ENCODE measurements around the gene PFKM.

PFKM gene

GRCh38 chr12:48182631-48183030, 63.5 kb downstream of the PFKM start:
- peaks cover 31% of the 10 kb centered on the region for H3K27me3 ChIP-seq (ENCODE audit: insufficient read depth, low read length)
- no peak overlapping the region for H3K23ac ChIP-seq (ENCODE audit: low read length)
- no peak overlapping the region for H2AK5ac ChIP-seq (ENCODE audit: low read length)
- no peaks in the 10 kb centered on the region for H3K79me2 ChIP-seq (ENCODE audit: control insufficient read depth, insufficient read depth, low read length, poor library complexity)
- no peak for DNase-seq
- H2BK12ac ChIP-seq (ENCODE audit: low read length), result no peak overlapping the region
- H4K8ac ChIP-seq (ENCODE audit: low read depth, low read length), result no peak overlapping the region
- no peak overlapping the region for H2BK120ac ChIP-seq (ENCODE audit: insufficient read depth, low read length, poor library complexity)
- peaks cover 4 to 11% of the 10 kb centered on the region in 2 experiments for H3K4me1 ChIP-seq (ENCODE audit: control insufficient read depth in 1 of 2, insufficient read depth in 2 of 2, low read length in 2 of 2)
- H3K9ac ChIP-seq (ENCODE audit: low read length), result no peak overlapping the region
- no peak overlapping the region for H3K18ac ChIP-seq (ENCODE audit: low read length)
- H3K79me1 ChIP-seq (ENCODE audit: low read length), result no peaks in the 10 kb centered on the region
- H2BK5ac ChIP-seq (ENCODE audit: low read depth, low read length, poor library complexity), result no peak overlapping the region
- WGBS (ENCODE audit: extremely low coverage, insufficient coverage, insufficient read length), result no CpG with 5 or more reads among the region's 7 CpGs
- H3K4me2 ChIP-seq (ENCODE audit: low read length), result peak overlapping the region; percentile 80
- H4K91ac ChIP-seq (ENCODE audit: low read depth, low read length), result no peak overlapping the region
- no peak overlapping the region for H3K14ac ChIP-seq (ENCODE audit: low read length)
- H3K27ac ChIP-seq (ENCODE audit: low read depth, low read length), result no peak overlapping the region
- no peak overlapping the region for H3K4me3 ChIP-seq (ENCODE audit: low read depth, low read length)
- H2AFZ ChIP-seq (ENCODE audit: insufficient read depth, low read length, poor library complexity), result no peak overlapping the region
- no peaks in the 10 kb centered on the region for H3K36me3 ChIP-seq (ENCODE audit: control insufficient read depth in 1 of 2, insufficient read depth in 2 of 2, low read length in 2 of 2)
- no peak overlapping the region for H3K4ac ChIP-seq (ENCODE audit: low read depth, low read length)
- no peaks in the 10 kb centered on the region for H3K9me3 ChIP-seq (ENCODE audit: insufficient read depth, low read depth, low read length)
- H4K12ac ChIP-seq (ENCODE audit: low read depth, low read length), result no peak overlapping the region

- no peaks in the 10 kb centered on the region for H3K79me2 ChIP-seq (ENCODE audit: control insufficient read depth, insufficient read depth, low read length, poor library complexity)
- no peak within 1 kb of the TSS for H3K4ac ChIP-seq (ENCODE audit: low read depth, low read length)
- H3K27me3 ChIP-seq (ENCODE audit: insufficient read depth, low read length), result peaks cover 31% of the 10 kb centered on the region
- peak within 1 kb of the TSS; percentile 21 for H2BK12ac ChIP-seq (ENCODE audit: low read length)
- H3K23ac ChIP-seq (ENCODE audit: low read length), result no peak within 1 kb of the TSS
- H4K8ac ChIP-seq (ENCODE audit: low read depth, low read length), result peak within 1 kb of the TSS; percentile 43
- no peak within 1 kb of the TSS for H3K9ac ChIP-seq (ENCODE audit: low read length)
- H2AFZ ChIP-seq (ENCODE audit: insufficient read depth, low read length, poor library complexity), result peak within 1 kb of the TSS; percentile 78
- no peaks in the 10 kb centered on the region for H3K36me3 ChIP-seq (ENCODE audit: control insufficient read depth in 1 of 2, insufficient read depth in 2 of 2, low read length in 2 of 2)
- no peak within 1 kb of the TSS for H2AK5ac ChIP-seq (ENCODE audit: low read length)
- no peak within 1 kb of the TSS for H3K27ac ChIP-seq (ENCODE audit: low read depth, low read length)
- H4K12ac ChIP-seq (ENCODE audit: low read depth, low read length), result no peak within 1 kb of the TSS
- peak in 1 of 2 donors; percentile 49 for DNase-seq
- H3K4me1 ChIP-seq (ENCODE audit: control insufficient read depth in 1 of 2, insufficient read depth in 2 of 2, low read length in 2 of 2), result peaks cover 4 to 11% of the 10 kb centered on the region in 2 experiments
- peak within 1 kb of the TSS; percentile 70 for H3K4me3 ChIP-seq (ENCODE audit: low read depth, low read length)
- no peak within 1 kb of the TSS for H3K14ac ChIP-seq (ENCODE audit: low read length)
- no peak within 1 kb of the TSS for H3K18ac ChIP-seq (ENCODE audit: low read length)
- WGBS (ENCODE audit: extremely low coverage, insufficient coverage, insufficient read length), result no CpG with 5 or more reads among the region's 61 CpGs
- H3K4me2 ChIP-seq (ENCODE audit: low read length), result peak within 1 kb of the TSS; percentile 80
- no peaks in the 10 kb centered on the region for H3K9me3 ChIP-seq (ENCODE audit: insufficient read depth, low read depth, low read length)
- H3K79me1 ChIP-seq (ENCODE audit: low read length), result no peaks in the 10 kb centered on the region
- H2BK120ac ChIP-seq (ENCODE audit: insufficient read depth, low read length, poor library complexity), result no peak within 1 kb of the TSS
- no peak within 1 kb of the TSS for H4K91ac ChIP-seq (ENCODE audit: low read depth, low read length)
- no peak within 1 kb of the TSS for H2BK5ac ChIP-seq (ENCODE audit: low read depth, low read length, poor library complexity)
Observed at GRCh38 chr12:48183091-48183875, 64.1 kb downstream of the PFKM start, which contains the start of gene CCDC184. Gene CCDC184, plus strand, starts transcription at chr12:48183644. Its CDS starts 479 bp downstream, at chr12:48184123.

DNA sequence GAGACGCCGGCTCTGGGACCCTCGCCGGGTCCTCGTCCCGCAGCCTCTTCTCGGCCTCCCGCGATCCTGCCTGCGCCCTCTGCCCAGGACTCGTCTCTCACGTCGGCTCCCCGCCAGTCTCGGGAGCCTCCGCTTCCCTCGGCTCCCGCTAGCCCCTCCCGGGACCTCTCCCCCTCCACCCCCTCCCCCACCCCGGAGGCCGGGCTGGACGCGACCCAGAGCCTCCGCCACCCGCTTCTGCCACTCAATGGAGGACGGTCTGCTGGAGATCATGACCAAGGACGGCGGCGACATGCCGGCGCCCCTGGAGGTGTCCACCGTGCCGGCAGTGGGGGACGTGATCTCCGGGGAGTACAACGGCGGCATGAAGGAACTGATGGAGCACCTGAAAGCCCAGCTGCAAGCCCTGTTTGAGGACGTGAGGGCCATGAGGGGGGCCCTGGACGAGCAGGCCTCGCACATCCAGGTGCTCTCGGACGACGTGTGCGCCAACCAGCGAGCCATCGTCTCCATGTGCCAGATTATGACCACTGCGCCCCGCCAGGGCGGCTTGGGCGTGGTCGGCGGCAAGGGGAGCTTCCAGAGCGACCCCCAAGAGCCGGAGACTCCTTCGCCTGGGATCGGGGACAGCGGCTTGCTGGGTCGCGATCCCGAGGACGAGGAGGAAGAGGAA, 64.8 kb downstream of the PFKM start:
- DNase-seq, result no peak
- Histone ChIP-seq H3K4me3 (ENCODE audit: low read depth, low read length) (peak overlapping the region; percentile 70), H3K18ac (ENCODE audit: low read length) (no peak overlapping the region), H3K14ac (ENCODE audit: low read length) (no peak overlapping the region), H2BK12ac (ENCODE audit: low read length) (no peak overlapping the region), H3K4ac (ENCODE audit: low read depth, low read length) (no peak overlapping the region), H4K91ac (ENCODE audit: low read depth, low read length) (no peak overlapping the region), H3K4me2 (ENCODE audit: low read length) (peak overlapping the region; percentile 80), H3K79me2 (ENCODE audit: control insufficient read depth, insufficient read depth, low read length, poor library complexity) (no peaks in the 10 kb centered on the region), H3K4me1 (ENCODE audit: control insufficient read depth in 1 of 2, insufficient read depth in 2 of 2, low read length in 2 of 2) (peaks cover 4 to 11% of the 10 kb centered on the region in 2 experiments), H3K9me3 (ENCODE audit: insufficient read depth, low read depth, low read length) (no peaks in the 10 kb centered on the region), H2AK5ac (ENCODE audit: low read length) (no peak overlapping the region), H3K27ac (ENCODE audit: low read depth, low read length) (no peak overlapping the region), H4K12ac (ENCODE audit: low read depth, low read length) (no peak overlapping the region), H2BK120ac (ENCODE audit: insufficient read depth, low read length, poor library complexity) (no peak overlapping the region), H3K9ac (ENCODE audit: low read length) (no peak overlapping the region), H2BK5ac (ENCODE audit: low read depth, low read length, poor library complexity) (no peak overlapping the region), H4K8ac (ENCODE audit: low read depth, low read length) (no peak overlapping the region), H3K23ac (ENCODE audit: low read length) (no peak overlapping the region), H3K36me3 (ENCODE audit: control insufficient read depth in 1 of 2, insufficient read depth in 2 of 2, low read length in 2 of 2) (no peaks in the 10 kb centered on the region), H3K27me3 (ENCODE audit: insufficient read depth, low read length) (peaks cover 31% of the 10 kb centered on the region), H3K79me1 (ENCODE audit: low read length) (no peaks in the 10 kb centered on the region), H2AFZ (ENCODE audit: insufficient read depth, low read length, poor library complexity) (peak overlapping the region; percentile 78)
- WGBS (ENCODE audit: extremely low coverage, insufficient coverage, insufficient read length), result no CpG with 5 or more reads among the region's 61 CpGs

- Histone ChIP-seq H3K9me3 (ENCODE audit: insufficient read depth, low read depth, low read length) (no peaks in the 10 kb centered on the region), H2AK5ac (ENCODE audit: low read length) (no peak overlapping the region), H3K9ac (ENCODE audit: low read length) (no peak overlapping the region), H3K4me3 (ENCODE audit: low read depth, low read length) (no peak overlapping the region), H3K27me3 (ENCODE audit: insufficient read depth, low read length) (peaks cover 31% of the 10 kb centered on the region), H4K91ac (ENCODE audit: low read depth, low read length) (no peak overlapping the region), H3K4ac (ENCODE audit: low read depth, low read length) (no peak overlapping the region), H2AFZ (ENCODE audit: insufficient read depth, low read length, poor library complexity) (no peak overlapping the region), H3K18ac (ENCODE audit: low read length) (no peak overlapping the region), H3K36me3 (ENCODE audit: control insufficient read depth in 1 of 2, insufficient read depth in 2 of 2, low read length in 2 of 2) (no peaks in the 10 kb centered on the region), H3K4me2 (ENCODE audit: low read length) (peak overlapping the region; percentile 80), H4K12ac (ENCODE audit: low read depth, low read length) (no peak overlapping the region), H2BK5ac (ENCODE audit: low read depth, low read length, poor library complexity) (no peak overlapping the region), H3K79me2 (ENCODE audit: control insufficient read depth, insufficient read depth, low read length, poor library complexity) (no peaks in the 10 kb centered on the region), H3K27ac (ENCODE audit: low read depth, low read length) (no peak overlapping the region), H2BK120ac (ENCODE audit: insufficient read depth, low read length, poor library complexity) (no peak overlapping the region), H3K4me1 (ENCODE audit: control insufficient read depth in 1 of 2, insufficient read depth in 2 of 2, low read length in 2 of 2) (peaks cover 4 to 11% of the 10 kb centered on the region in 2 experiments), H4K8ac (ENCODE audit: low read depth, low read length) (no peak overlapping the region), H3K79me1 (ENCODE audit: low read length) (no peaks in the 10 kb centered on the region), H3K23ac (ENCODE audit: low read length) (no peak overlapping the region), H2BK12ac (ENCODE audit: low read length) (no peak overlapping the region), H3K14ac (ENCODE audit: low read length) (no peak overlapping the region)
- no CpG with 5 or more reads among the region's 20 CpGs for WGBS (ENCODE audit: extremely low coverage, insufficient coverage, insufficient read length)
- DNase-seq, result no peak
Observed at GRCh38 chr12:48184549-48184922, 65.4 kb downstream of the PFKM start.

Measured in trophoblast cell (in vitro differentiated cells and primary cell).